GM18951 (cell line): Measurements from ENCODE around the gene PTPRT.

Experiments used
- POLR2A ChIP-seq: IDR thresholded peaks from 4 replicates; pipeline ENCODE4 v1.6.1; 2011; ENCODE audit warnings: mild to moderate bottlenecking; ENCODE audit not compliant: insufficient read length, insufficient read depth; ENCODE audit errors: extremely low read depth
- in situ Hi-C: fragments of 300-500 bp; cut with MboI; formaldehyde crosslinking; loops from one replicate; pipeline ENCODE4 v1.12.0; 2022; ENCODE audit warnings: low sequenced_read_pairs, mixed read lengths, inconsistent platforms; ENCODE audit not compliant: unreplicated experiment

The PTPRT gene

GRCh38 chr20:42113236-42113635 lies 1076.5 kb downstream of the PTPRT start:
- no peak for TF ChIP-seq POLR2A

GRCh38 chr20:42112161-42112560 lies 1077.5 kb downstream of the PTPRT start:
- no peak for TF ChIP-seq POLR2A
- in situ Hi-C loops, result no loop called here

More at GRCh38 chr20:42113236-42113635, 1076.5 kb downstream of the PTPRT start:
- in situ Hi-C loops, result no loop called here

GRCh38 chr20:42111349-42111748 lies 1078.4 kb downstream of the PTPRT start:
- TF ChIP-seq POLR2A, result no peak
- in situ Hi-C loops, result no loop called here

GRCh38 chr20:42110301-42110700 lies 1079.4 kb downstream of the PTPRT start:
- in situ Hi-C loops, result no loop called here
- no peak for TF ChIP-seq POLR2A

- in situ Hi-C loops, result no loop called here
- no peak for TF ChIP-seq POLR2A
Observed at GRCh38 chr20:42102000-42102399, 1087.7 kb downstream of the PTPRT start.

GRCh38 chr20:42100137-42100704 lies 1089.5 kb downstream of the PTPRT start:
- no peak for TF ChIP-seq POLR2A
- in situ Hi-C loops, result no loop called here

GRCh38 chr20:42099101-42099500 lies 1090.6 kb downstream of the PTPRT start:
- no peak for TF ChIP-seq POLR2A
- in situ Hi-C loops, result no loop called here

GRCh38 chr20:42098418-42098817 lies 1091.3 kb downstream of the PTPRT start:
- in situ Hi-C loops, result no loop called here
- no peak for TF ChIP-seq POLR2A

- TF ChIP-seq POLR2A, result no peak
- in situ Hi-C loops, result no loop called here
Observed at GRCh38 chr20:42097741-42098140, 1092.0 kb downstream of the PTPRT start.

- in situ Hi-C loops, result no loop called here
- TF ChIP-seq POLR2A, result no peak
Observed at GRCh38 chr20:42095221-42095620, 1094.5 kb downstream of the PTPRT start.

- in situ Hi-C loops, result no loop called here
- no peak for TF ChIP-seq POLR2A
Observed at GRCh38 chr20:42093542-42094440, 1095.9 kb downstream of the PTPRT start.

GRCh38 chr20:42093041-42093440 lies 1096.7 kb downstream of the PTPRT start:
- in situ Hi-C loops, result no loop called here
- no peak for TF ChIP-seq POLR2A

- TF ChIP-seq POLR2A, result no peak
- in situ Hi-C loops, result no loop called here
Observed at GRCh38 chr20:42085366-42085765, 1104.3 kb downstream of the PTPRT start.

GRCh38 chr20:42083280-42083679 lies 1106.4 kb downstream of the PTPRT start:
- in situ Hi-C loops, result no loop called here

More at GRCh38 chr20:42083280-42083679, 1106.4 kb downstream of the PTPRT start:
- TF ChIP-seq POLR2A, result no peak
